Activated CD4-positive, alpha-beta T cell treated with anti-CD3 and anti-CD28 coated beads for 36 hours (primary cell): ENCODE measurements around the gene CDC20. TPM values are rescaled to one million over a fixed set of nuclear protein-coding genes. Genes with fewer than 3 reads are reported as not detected.
A peak's percentile ranks its signal among the peaks of the same experiment; 100 is the strongest.

Experiments
- ATAC-seq: fragments of 200-7000 bp; cut with Tn5 transposase; one replicate; pipeline ENCODE4 v1.10.0; 2021; ENCODE audit warnings: mild to moderate bottlenecking, moderate library complexity
- CTCF ChIA-PET: fragments of 350-600 bp; sonication (Branson Sonifier 250); formaldehyde crosslinking; loops from one replicate; lab custom pipeline; 2021; ENCODE audit warnings: antibody characterized with exemption; lab: Charles Lee
- POLR2A ChIA-PET: fragments of 350-600 bp; sonication (Branson Sonifier 250); formaldehyde crosslinking; loops from one replicate; lab custom pipeline; 2021; ENCODE audit warnings: antibody characterized with exemption, inconsistent platforms; lab: Charles Lee
- DNase-seq: peaks from one replicate; pipeline ENCODE4 v3.0.0-alpha.2; 2020
- H3K27ac Mint-ChIP-seq: one replicate; pipeline ENCODE4 v1.8.0; 2021; ENCODE audit warnings: mixed read lengths
- H3K27me3 Mint-ChIP-seq: one replicate; pipeline ENCODE4 v1.8.0; 2021; ENCODE audit warnings: mixed read lengths
- H3K36me3 Mint-ChIP-seq: one replicate; pipeline ENCODE4 v1.8.0; 2021; ENCODE audit warnings: low read depth, mixed read lengths
- H3K4me1 Mint-ChIP-seq: one replicate; pipeline ENCODE4 v1.8.0; 2021; ENCODE audit warnings: mixed read lengths
- H3K4me3 Mint-ChIP-seq: one replicate; pipeline ENCODE4 v1.8.0; 2021; ENCODE audit warnings: mild to moderate bottlenecking, moderate library complexity, mixed read lengths
- H3K9me3 Mint-ChIP-seq: one replicate; pipeline ENCODE4 v1.8.0; 2021; ENCODE audit warnings: low read depth, mixed read lengths
- intact Hi-C, 2 experiments: fragments of 100-400 bp; cut with DNase I in 1 of 2; cut with micrococcal nuclease in 1 of 2; formaldehyde crosslinking; loops; one replicate each; pipeline versions ENCODE4 v1.14.2 to v1.15.1; 2022 to 2024; cut with DNase I, micrococcal nuclease
- total RNA-seq, 2 experiments: library from RNA; stranded (reverse); gene quantifications; one replicate each; pipeline ENCODE4 v1.2.3, GENCODE V29; 2021

Gene CDC20
- total RNA-seq, 2 experiments from 2014 or later, result 158 to 163 TPM

GRCh38 chr1:43360616-43361015 lies 1.8 kb downstream of the CDC20 start:
- CTCF ChIA-PET, result interaction anchor here (1.0 kb wide), 1 partner anchor 30 kb away, joined by 3 read pairs; no protein-coding TSS in a partner anchor
- POLR2A ChIA-PET, result no interaction called here
- no peaks in the 10 kb centered on the region for H3K27me3 Mint-ChIP-seq
- H3K4me3 Mint-ChIP-seq, result peak overlapping the region; percentile 97
- H3K9me3 Mint-ChIP-seq, result no peaks in the 10 kb centered on the region
- H3K36me3 Mint-ChIP-seq, result peaks cover 64% of the 10 kb centered on the region
- H3K4me1 Mint-ChIP-seq, result peaks cover 39% of the 10 kb centered on the region
- DNase-seq (no peak), ATAC-seq (no peak)
- intact Hi-C loops, result loop anchor here in 1 of 2 experiments (10.0 kb wide), 2 partner anchors 674 to 1274 kb away; partner anchors contain the start of gene SLC6A9
- H3K27ac Mint-ChIP-seq, result no peak overlapping the region

GRCh38 chr1:43363283-43363934 lies 4.6 kb downstream of the CDC20 start:
- Mint-ChIP-seq H3K4me1 (peaks cover 44% of the 10 kb centered on the region), H3K36me3 (peaks cover 69% of the 10 kb centered on the region), H3K4me3 (no peak overlapping the region), H3K27me3 (no peaks in the 10 kb centered on the region), H3K9me3 (no peaks in the 10 kb centered on the region), H3K27ac (peak overlapping the region; percentile 35)
- intact Hi-C loops, result loop anchor here in 1 of 2 experiments (10.0 kb wide), 2 partner anchors 671 to 1271 kb away; partner anchors contain the start of gene SLC6A9
- DNase-seq (peak; percentile 29), ATAC-seq (no peak)
- ChIA-PET POLR2A (no interaction called here), CTCF (no interaction called here)

GRCh38 chr1:43363935-43364525 lies 5.2 kb downstream of the CDC20 start:
- no peaks in the 10 kb centered on the region for H3K9me3 Mint-ChIP-seq
- H3K4me3 Mint-ChIP-seq, result no peak overlapping the region
- peaks cover 50% of the 10 kb centered on the region for H3K4me1 Mint-ChIP-seq
- intact Hi-C loops, result loop anchor here in 1 of 2 experiments (10.0 kb wide), 2 partner anchors 671 to 1271 kb away; partner anchors contain the start of gene SLC6A9
- H3K27me3 Mint-ChIP-seq, result no peaks in the 10 kb centered on the region
- H3K27ac Mint-ChIP-seq, result peak overlapping the region; percentile 27
- ChIA-PET CTCF (no interaction called here), POLR2A (no interaction called here)
- DNase-seq (no peak), ATAC-seq (no peak)
- peaks cover 71% of the 10 kb centered on the region for H3K36me3 Mint-ChIP-seq

- intact Hi-C loops, result loop anchor here in 1 of 2 experiments (5.0 to 10.0 kb wide), 5 partner anchors 518 to 1269 kb away; partner anchors contain the start of genes ATP6V0B, DPH2, SLC6A9 and YBX1
- CTCF ChIA-PET, result no interaction called here
- ATAC-seq (no peak), DNase-seq (no peak)
- peaks cover 58% of the 10 kb centered on the region for H3K36me3 Mint-ChIP-seq
- H3K9me3 Mint-ChIP-seq, result no peaks in the 10 kb centered on the region
- peaks cover 47% of the 10 kb centered on the region for H3K4me1 Mint-ChIP-seq
- POLR2A ChIA-PET, result no interaction called here
- H3K4me3 Mint-ChIP-seq, result peak overlapping the region; percentile 90
- no peaks in the 10 kb centered on the region for H3K27me3 Mint-ChIP-seq
- H3K27ac Mint-ChIP-seq, result peak overlapping the region; percentile 89
Measured at GRCh38 chr1:43365678-43366077, 6.9 kb downstream of the CDC20 start.

GRCh38 chr1:43366179-43366578 lies 7.4 kb downstream of the CDC20 start:
- no peaks in the 10 kb centered on the region for H3K9me3 Mint-ChIP-seq
- no peak for ATAC-seq
- CTCF ChIA-PET, result no interaction called here
- peak overlapping the region; percentile 90 for H3K4me3 Mint-ChIP-seq
- H3K27me3 Mint-ChIP-seq, result no peaks in the 10 kb centered on the region
- peaks cover 53% of the 10 kb centered on the region for H3K36me3 Mint-ChIP-seq
- DNase-seq, result peak; percentile 37
- H3K27ac Mint-ChIP-seq, result peak overlapping the region; percentile 89
- peaks cover 42% of the 10 kb centered on the region for H3K4me1 Mint-ChIP-seq
- intact Hi-C loops, result loop anchor here in 1 of 2 experiments (5.0 to 10.0 kb wide), 5 partner anchors 519 to 1269 kb away; partner anchors contain the start of genes ATP6V0B, DPH2, SLC6A9 and YBX1
- POLR2A ChIA-PET, result no interaction called here

GRCh38 chr1:43366601-43367025 lies 7.8 kb downstream of the CDC20 start:
- ChIA-PET POLR2A (interaction anchor here (2.6 kb wide), 1 partner anchor 8 kb away, joined by 14 read pairs; the partner anchor contains the start of gene CDC20), CTCF (no interaction called here)
- no peaks in the 10 kb centered on the region for H3K9me3 Mint-ChIP-seq
- intact Hi-C loops, result loop anchor here in 1 of 2 experiments (5.0 to 10.0 kb wide), 5 partner anchors 519 to 1268 kb away; partner anchors contain the start of genes ATP6V0B, DPH2, SLC6A9 and YBX1
- DNase-seq, result no peak
- H3K36me3 Mint-ChIP-seq, result peaks cover 49% of the 10 kb centered on the region
- H3K27me3 Mint-ChIP-seq, result no peaks in the 10 kb centered on the region
- H3K4me3 Mint-ChIP-seq, result peak overlapping the region; percentile 90
- peak overlapping the region; percentile 89 for H3K27ac Mint-ChIP-seq
- peaks cover 37% of the 10 kb centered on the region for H3K4me1 Mint-ChIP-seq
- no peak for ATAC-seq

GRCh38 chr1:43367026-43367903 lies 8.5 kb downstream of the CDC20 start:
- peak overlapping the region; percentile 90 for H3K4me3 Mint-ChIP-seq
- H3K36me3 Mint-ChIP-seq, result peaks cover 42% of the 10 kb centered on the region
- peaks cover 31% of the 10 kb centered on the region for H3K4me1 Mint-ChIP-seq
- H3K27ac Mint-ChIP-seq, result peak overlapping the region; percentile 89
- no peaks in the 10 kb centered on the region for H3K9me3 Mint-ChIP-seq
- DNase-seq (peak; percentile 63), ATAC-seq (peak; percentile 47)
- intact Hi-C loops, result loop anchor here in 1 of 2 experiments (5.0 to 10.0 kb wide), 5 partner anchors 520 to 1268 kb away; partner anchors contain the start of genes ATP6V0B, DPH2, SLC6A9 and YBX1
- ChIA-PET CTCF (interaction anchor here (1.2 to 1.9 kb wide), 3 partner anchors 10 to 57 kb away, joined by 3 to 10 read pairs (median 4); partner anchors contain the start of gene CDC20), POLR2A (interaction anchor here (0.7 to 2.6 kb wide), 4 partner anchors 9 to 31 kb away, joined by 3 to 14 read pairs (median 3); partner anchors contain the start of genes CDC20, MED8 and SZT2)
- H3K27me3 Mint-ChIP-seq, result no peaks in the 10 kb centered on the region

GRCh38 chr1:43367904-43368645 lies 9.3 kb downstream of the CDC20 start, which contains the start of gene ELOVL1:
Gene ELOVL1, minus strand, starts transcription at chr1:43368011. Its CDS starts 2,402 bp downstream, at chr1:43365609.
- intact Hi-C loops, result loop anchor here (1.0 to 10.0 kb wide), 13 partner anchors 10 to 1267 kb away; partner anchors contain the start of genes CDC20 (in 2 of the 2), ATP6V0B (in 1 of the 2), CFAP57 (in 1 of the 2) and DPH2 (in 1 of the 2)
- Mint-ChIP-seq H3K27me3 (no peaks in the 10 kb centered on the region), H3K4me3 (peak within 1 kb of the TSS; percentile 90), H3K9me3 (no peaks in the 10 kb centered on the region), H3K36me3 (peaks cover 37% of the 10 kb centered on the region), H3K4me1 (peaks cover 30% of the 10 kb centered on the region), H3K27ac (peak within 1 kb of the TSS; percentile 93)
- ATAC-seq (peak; percentile 83), DNase-seq (peak; percentile 94)
- POLR2A ChIA-PET, result interaction anchor here (0.6 to 2.6 kb wide), 5 partner anchors 10 to 91 kb away, joined by 3 to 14 read pairs (median 3); partner anchors contain the start of genes CDC20, MED8 and SZT2
- CTCF ChIA-PET, result interaction anchor here (0.7 to 1.9 kb wide), 4 partner anchors 10 to 57 kb away, joined by 3 to 10 read pairs (median 4); partner anchors contain the start of gene CDC20

GRCh38 chr1:43368646-43369020 lies 9.9 kb downstream of the CDC20 start:
- intact Hi-C loops, result loop anchor here (1.0 to 10.0 kb wide), 13 partner anchors 10 to 1266 kb away; partner anchors contain the start of genes CDC20 (in 2 of the 2), ATP6V0B (in 1 of the 2), CFAP57 (in 1 of the 2) and DPH2 (in 1 of the 2)
- Mint-ChIP-seq H3K27ac (peak overlapping the region; percentile 93), H3K4me3 (peak overlapping the region; percentile 90), H3K4me1 (peaks cover 29% of the 10 kb centered on the region), H3K9me3 (no peaks in the 10 kb centered on the region), H3K36me3 (peaks cover 33% of the 10 kb centered on the region), H3K27me3 (no peaks in the 10 kb centered on the region)
- POLR2A ChIA-PET, result interaction anchor here (0.6 to 2.6 kb wide), 4 partner anchors 10 to 92 kb away, joined by 3 to 14 read pairs (median 3); partner anchors contain the start of gene CDC20
- peak; percentile 24 for DNase-seq
- ATAC-seq, result no peak
- CTCF ChIA-PET, result interaction anchor here (0.7 to 1.9 kb wide), 4 partner anchors 11 to 56 kb away, joined by 3 to 10 read pairs (median 4); partner anchors contain the start of gene CDC20
